Skeletal muscle tissue (tissue), 4 donors: ENCODE measurements around the gene KCNMB1. TPM values are rescaled to one million over a fixed set of nuclear protein-coding genes. Genes with fewer than 3 reads are reported as not detected.

Experiments used
- H3K27ac ChIP-seq: one replicate; pipeline ENCODE4 v1.7.0; 2013; ENCODE audit warnings: mild to moderate bottlenecking, low read depth, low read length, inconsistent platforms
- H3K27me3 ChIP-seq, 3 donors: one replicate each; pipeline ENCODE4 v1.7.0; 2013; ENCODE audit warnings: low read length in 3 of 3; ENCODE audit not compliant: control insufficient read depth in 3 of 3, insufficient read depth in 3 of 3
- H3K36me3 ChIP-seq, 3 donors: one replicate each; pipeline ENCODE4 v1.7.0; 2013; ENCODE audit warnings: low read length in 3 of 3; ENCODE audit not compliant: control insufficient read depth in 3 of 3, insufficient read depth in 3 of 3
- H3K4me1 ChIP-seq, 3 donors: one replicate each; pipeline ENCODE4 v1.7.0; 2013; ENCODE audit warnings: low read length in 3 of 3, mild to moderate bottlenecking in 3 of 3; ENCODE audit not compliant: control insufficient read depth in 3 of 3, insufficient read depth in 3 of 3
- H3K4me3 ChIP-seq, 3 donors: one replicate each; pipeline ENCODE4 v1.7.0; 2013; ENCODE audit warnings: low read length in 3 of 3
- H3K9ac ChIP-seq, 3 donors: one replicate each; pipeline ENCODE4 v1.7.0; 2013; ENCODE audit warnings: low read length in 3 of 3, mild to moderate bottlenecking in 3 of 3, moderate library complexity in 2 of 3, low read depth in 1 of 3
- H3K9me3 ChIP-seq, 3 donors: one replicate each; pipeline ENCODE4 v1.7.0; 2013; ENCODE audit warnings: low read length in 3 of 3; ENCODE audit not compliant: control insufficient read depth in 3 of 3
- total RNA-seq: library from RNA; depleted of rRNA; stranded (reverse); fragments of >200 nt; gene quantifications from one replicate; pipeline ENCODE4 v1.2.3, GENCODE V29; 2014
- donor health status: Osteomylitis.

Gene KCNMB1
- total RNA-seq, 1 donor from 2014 or later: under 0.01 TPM

GRCh38 chr5:170429014-170429413, 39.8 kb upstream of the KCNMB1 start:
- Histone ChIP-seq H3K27ac (no peak overlapping the region), H3K4me3 (no peak overlapping the region), H3K36me3 (no peaks in the 10 kb centered on the region), H3K9ac (no peak overlapping the region), H3K4me1 (peaks cover 0 to 8% (median 5%) of the 10 kb centered on the region in 3 donors), H3K9me3 (peaks cover 2 to 3% (median 2%) of the 10 kb centered on the region in 3 donors), H3K27me3 (peaks cover 0 to 24% (median 20%) of the 10 kb centered on the region in 3 donors)

DNA sequence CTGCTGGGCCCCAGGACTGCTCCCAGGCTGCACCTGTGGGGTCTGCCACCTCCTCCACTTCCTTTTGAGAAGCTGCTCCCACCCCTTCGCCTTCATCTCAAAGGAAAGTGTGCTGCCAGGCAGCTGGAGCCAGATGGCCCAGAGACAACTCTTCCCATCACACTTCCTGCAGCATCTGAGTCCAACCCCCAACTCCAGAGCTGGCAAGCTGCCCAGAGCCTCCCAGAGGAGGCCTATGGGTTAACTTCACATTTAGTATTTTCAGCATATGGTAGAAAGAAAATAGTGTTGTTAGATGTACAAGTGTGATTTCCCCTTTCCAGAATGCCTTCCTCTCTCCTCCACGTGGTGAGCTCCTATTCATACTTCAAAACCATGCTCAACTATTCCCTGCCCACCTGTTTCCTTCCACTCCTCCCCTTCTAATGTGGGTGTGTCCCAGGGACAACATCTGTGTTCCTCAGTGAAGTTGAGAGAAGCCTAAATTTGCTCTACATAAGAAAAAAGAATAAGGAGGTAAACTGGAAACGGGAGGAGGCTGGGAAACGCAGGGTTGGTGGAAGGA, 38.6 kb upstream of the KCNMB1 start:
- Histone ChIP-seq H3K36me3 (no peaks in the 10 kb centered on the region), H3K27me3 (peaks cover 0 to 24% (median 20%) of the 10 kb centered on the region in 3 donors), H3K4me1 (peaks cover 0 to 8% (median 5%) of the 10 kb centered on the region in 3 donors), H3K27ac (no peak overlapping the region), H3K4me3 (no peak overlapping the region), H3K9ac (no peak overlapping the region), H3K9me3 (peaks cover under 1 to 3% (median 2%) of the 10 kb centered on the region in 3 donors)

GRCh38 chr5:170426786-170427185, 37.6 kb upstream of the KCNMB1 start:
- Histone ChIP-seq H3K9ac (no peak overlapping the region), H3K27me3 (peaks cover 0 to 24% (median 20%) of the 10 kb centered on the region in 3 donors), H3K9me3 (peaks cover 0 to 2% (median 0%) of the 10 kb centered on the region in 3 donors), H3K4me3 (no peak overlapping the region), H3K4me1 (peaks cover 0 to 8% (median 5%) of the 10 kb centered on the region in 3 donors), H3K27ac (no peak overlapping the region), H3K36me3 (no peaks in the 10 kb centered on the region)

DNA sequence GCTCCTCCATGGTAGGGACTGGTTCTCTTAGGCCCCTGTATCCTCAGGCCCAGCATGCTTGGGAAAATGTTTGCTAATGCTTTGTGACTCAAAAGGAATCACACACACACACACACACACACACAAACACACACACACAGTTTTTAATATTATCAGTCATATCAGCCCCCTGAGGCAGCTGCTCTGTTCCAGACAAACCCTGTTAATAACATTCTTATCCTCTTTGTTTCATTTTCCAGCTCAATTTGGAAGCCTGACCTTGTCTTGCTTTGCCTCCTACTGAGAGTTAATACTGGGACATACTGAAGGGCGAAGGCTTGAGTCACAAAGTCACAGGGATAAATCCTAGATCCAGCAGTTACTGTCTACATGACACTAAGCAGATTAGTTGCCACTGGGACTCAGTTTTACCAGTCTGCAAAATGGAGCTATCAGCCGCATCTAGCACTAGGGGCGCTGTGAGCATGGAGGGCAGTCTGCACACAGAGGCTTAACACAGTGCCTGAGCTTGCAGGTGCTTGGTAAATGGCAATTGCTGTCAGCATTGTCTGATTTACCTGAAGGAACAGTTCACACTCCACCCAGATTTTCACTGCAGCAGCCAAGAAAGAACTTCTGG, 37.1 kb upstream of the KCNMB1 start:
- peaks cover 0 to 2% (median 0%) of the 10 kb centered on the region in 3 donors for H3K9me3 ChIP-seq
- peaks cover 0 to 21% (median 16%) of the 10 kb centered on the region in 3 donors for H3K27me3 ChIP-seq
- H3K4me1 ChIP-seq: peaks cover 3 to 8% (median 5%) of the 10 kb centered on the region in 3 donors
- no peak overlapping the region for H3K27ac ChIP-seq
- H3K9ac ChIP-seq: no peak overlapping the region
- no peak overlapping the region for H3K4me3 ChIP-seq
- H3K36me3 ChIP-seq: no peaks in the 10 kb centered on the region

DNA sequence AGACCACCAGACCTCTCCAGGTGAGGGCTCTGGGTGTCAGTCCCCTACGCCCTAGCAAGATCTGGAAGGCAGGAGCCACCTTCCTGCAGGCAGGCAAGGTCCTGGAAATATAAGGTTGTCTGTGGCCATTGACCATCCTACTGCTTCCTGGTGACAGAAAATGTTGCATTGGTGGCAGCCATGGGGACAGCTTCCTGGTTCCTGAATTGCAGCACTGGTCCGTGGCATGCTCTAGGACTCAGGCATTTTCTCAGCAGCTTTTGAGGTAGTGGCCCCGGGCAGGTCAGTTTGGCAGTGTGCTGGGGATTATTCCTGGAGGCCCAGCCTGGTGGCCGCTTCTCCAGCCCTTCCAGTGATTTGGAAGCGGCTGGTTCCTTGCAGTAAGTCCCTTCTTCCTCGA, 36.6 kb upstream of the KCNMB1 start:
- H3K4me1 ChIP-seq: peaks cover 5 to 8% (median 8%) of the 10 kb centered on the region in 3 donors
- H3K4me3 ChIP-seq: no peak overlapping the region
- H3K9ac ChIP-seq: no peak overlapping the region
- peaks cover 0 to 2% (median 0%) of the 10 kb centered on the region in 3 donors for H3K9me3 ChIP-seq
- H3K36me3 ChIP-seq: no peaks in the 10 kb centered on the region
- H3K27ac ChIP-seq: no peak overlapping the region
- peaks cover 0 to 20% (median 12%) of the 10 kb centered on the region in 3 donors for H3K27me3 ChIP-seq

DNA sequence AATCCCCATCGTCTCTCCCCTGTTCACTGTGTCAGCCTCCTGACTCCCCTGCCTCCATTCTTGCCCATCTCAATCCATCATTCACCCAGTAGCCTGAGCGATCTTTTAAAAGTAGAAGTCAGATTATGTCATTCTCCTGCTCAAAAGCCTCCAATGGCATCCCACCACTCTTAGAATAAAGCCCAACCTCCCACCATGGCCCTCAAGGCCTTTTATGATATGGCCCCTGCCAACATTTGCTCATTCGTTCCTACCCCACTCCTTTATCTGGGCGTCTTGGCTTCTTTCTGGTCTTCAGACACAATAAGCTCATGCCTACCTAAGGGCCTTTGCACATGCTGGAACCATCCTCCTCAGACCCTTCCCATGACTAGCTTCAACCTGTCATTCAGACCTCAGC, 35.5 kb upstream of the KCNMB1 start:
- Histone ChIP-seq H3K36me3 (no peaks in the 10 kb centered on the region), H3K27ac (no peak overlapping the region), H3K9ac (no peak overlapping the region), H3K4me1 (peaks cover 8 to 10% (median 8%) of the 10 kb centered on the region in 3 donors), H3K27me3 (peaks cover 0 to 13% (median 7%) of the 10 kb centered on the region in 3 donors), H3K4me3 (no peak overlapping the region), H3K9me3 (no peaks in the 10 kb centered on the region)

DNA sequence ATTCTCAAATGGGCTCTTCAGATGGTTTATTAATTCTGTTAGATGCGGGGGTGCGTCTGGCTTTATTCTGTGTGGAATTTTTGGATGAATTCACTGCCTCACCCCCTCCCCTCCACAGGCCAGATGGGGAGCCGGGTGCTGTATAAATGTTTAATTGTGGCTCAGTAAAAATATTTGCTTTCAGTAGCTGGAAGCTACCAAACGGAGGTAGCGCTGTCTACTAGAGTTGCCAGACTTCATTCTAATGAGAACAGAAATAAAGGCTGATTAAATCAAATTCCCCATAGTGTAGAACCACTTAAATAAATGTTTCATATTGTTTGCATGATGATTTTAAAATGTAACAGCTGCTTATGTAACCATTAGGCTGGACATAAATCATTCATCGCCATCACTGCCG, 34.5 kb upstream of the KCNMB1 start:
- no peak overlapping the region for H3K4me3 ChIP-seq
- H3K27me3 ChIP-seq: peaks cover 0 to 13% (median 7%) of the 10 kb centered on the region in 3 donors
- no peak overlapping the region for H3K27ac ChIP-seq
- H3K36me3 ChIP-seq: no peaks in the 10 kb centered on the region
- H3K9me3 ChIP-seq: no peaks in the 10 kb centered on the region
- H3K4me1 ChIP-seq: peaks cover 8 to 10% (median 8%) of the 10 kb centered on the region in 3 donors
- no peak overlapping the region for H3K9ac ChIP-seq

GRCh38 chr5:170421826-170422225, 32.7 kb upstream of the KCNMB1 start:
- H3K27ac ChIP-seq: no peak overlapping the region
- H3K36me3 ChIP-seq: no peaks in the 10 kb centered on the region
- no peak overlapping the region for H3K4me3 ChIP-seq

GRCh38 chr5:170420806-170421412, 31.7 kb upstream of the KCNMB1 start:
- peaks cover 0 to 10% (median 4%) of the 10 kb centered on the region in 3 donors for H3K4me1 ChIP-seq
- H3K4me3 ChIP-seq: no peak overlapping the region
- H3K9me3 ChIP-seq: no peaks in the 10 kb centered on the region
- no peak overlapping the region for H3K27ac ChIP-seq
- no peaks in the 10 kb centered on the region for H3K36me3 ChIP-seq
- H3K9ac ChIP-seq: no peak overlapping the region
- peaks cover 0 to 16% (median 7%) of the 10 kb centered on the region in 3 donors for H3K27me3 ChIP-seq

More at GRCh38 chr5:170421826-170422225, 32.7 kb upstream of the KCNMB1 start:
- no peak overlapping the region for H3K9ac ChIP-seq
- no peaks in the 10 kb centered on the region for H3K9me3 ChIP-seq
- peaks cover 0 to 15% (median 2%) of the 10 kb centered on the region in 3 donors for H3K27me3 ChIP-seq
- H3K4me1 ChIP-seq: peaks cover 4 to 10% (median 7%) of the 10 kb centered on the region in 3 donors

- H3K27me3 ChIP-seq: peaks cover 0 to 16% (median 13%) of the 10 kb centered on the region in 3 donors
- H3K36me3 ChIP-seq: no peaks in the 10 kb centered on the region
- no peaks in the 10 kb centered on the region for H3K9me3 ChIP-seq
- no peak overlapping the region for H3K4me3 ChIP-seq
- H3K27ac ChIP-seq: no peak overlapping the region
- no peak overlapping the region for H3K9ac ChIP-seq
- peaks cover 0 to 10% (median 4%) of the 10 kb centered on the region in 3 donors for H3K4me1 ChIP-seq
Measured at GRCh38 chr5:170419643-170420042, 30.5 kb upstream of the KCNMB1 start.
